Measurements from ENCODE around the gene MGAT4B. TPM values are rescaled to one million over a fixed set of nuclear protein-coding genes. Genes with fewer than 3 reads are reported as not detected.

MGAT4B gene
- total RNA-seq, 3 donors from 2014 or later (not counting 1 experiment from before 2014, with no cell fraction given), result 143 to 159 (median 144) TPM

DNA sequence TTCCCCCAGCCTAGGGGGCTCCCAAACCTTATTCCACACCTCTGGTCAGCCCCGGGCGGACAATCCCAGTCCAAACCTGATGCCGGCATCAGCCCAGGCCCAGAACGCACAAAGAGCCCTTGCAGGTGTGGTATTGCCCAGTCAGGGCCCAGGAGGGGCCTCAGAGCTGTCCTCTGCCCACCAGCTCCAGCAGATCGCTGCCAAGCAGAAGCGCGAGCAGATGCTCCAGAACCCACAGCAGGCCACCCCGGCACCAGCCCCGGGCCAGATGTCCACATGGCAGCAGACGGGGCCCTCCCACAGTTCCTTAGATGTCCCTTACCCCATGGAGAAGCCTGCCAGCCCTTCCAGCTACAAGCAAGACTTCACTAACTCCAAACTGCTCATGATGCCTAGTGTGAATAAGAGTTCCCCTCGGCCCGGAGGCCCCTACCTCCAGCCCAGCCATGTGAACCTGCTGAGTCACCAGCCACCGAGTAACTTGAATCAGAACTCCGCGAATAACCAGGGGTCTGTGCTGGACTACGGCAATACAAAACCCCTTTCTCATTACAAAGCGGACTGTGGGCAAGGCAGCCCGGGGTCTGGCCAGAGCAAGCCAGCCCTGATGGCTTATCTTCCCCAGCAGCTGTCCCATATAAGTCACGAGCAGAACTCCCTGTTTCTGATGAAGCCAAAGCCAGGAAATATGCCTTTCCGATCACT, 40.5 kb downstream of the MGAT4B start:
- Histone ChIP-seq H3K4me3 (ENCODE audit: low read length) (no peak overlapping the region), H3K27me3 (ENCODE audit: control insufficient read depth, insufficient read depth, low read length) (no peaks in the 10 kb centered on the region), H3K4me1 (ENCODE audit: control insufficient read depth, insufficient read depth, low read length) (peaks cover 18% of the 10 kb centered on the region), H3K27ac (ENCODE audit: low read length) (no peak overlapping the region), H3K9me3 (ENCODE audit: control insufficient read depth, insufficient read depth, low read length) (no peaks in the 10 kb centered on the region), H3K36me3 (ENCODE audit: control insufficient read depth, insufficient read depth, low read length) (peaks cover 57% of the 10 kb centered on the region)
- Mint-ChIP-seq H3K36me3 (no peaks in the 10 kb centered on the region), H3K27ac (no peak overlapping the region), H3K4me3 (no peak overlapping the region), H3K9me3 (no peaks in the 10 kb centered on the region), H3K27me3 (ENCODE audit: low read depth in 2 of 2) (no peaks in the 10 kb centered on the region), H3K4me1 (peaks cover 29 to 36% of the 10 kb centered on the region in 2 donors)
- 72% methylated on average over 20 of the region's 20 CpGs for whole genome bisulfite sequencing (ENCODE audit: insufficient coverage)
- no peak for ATAC-seq
- TF ChIP-seq, protein P1, sequence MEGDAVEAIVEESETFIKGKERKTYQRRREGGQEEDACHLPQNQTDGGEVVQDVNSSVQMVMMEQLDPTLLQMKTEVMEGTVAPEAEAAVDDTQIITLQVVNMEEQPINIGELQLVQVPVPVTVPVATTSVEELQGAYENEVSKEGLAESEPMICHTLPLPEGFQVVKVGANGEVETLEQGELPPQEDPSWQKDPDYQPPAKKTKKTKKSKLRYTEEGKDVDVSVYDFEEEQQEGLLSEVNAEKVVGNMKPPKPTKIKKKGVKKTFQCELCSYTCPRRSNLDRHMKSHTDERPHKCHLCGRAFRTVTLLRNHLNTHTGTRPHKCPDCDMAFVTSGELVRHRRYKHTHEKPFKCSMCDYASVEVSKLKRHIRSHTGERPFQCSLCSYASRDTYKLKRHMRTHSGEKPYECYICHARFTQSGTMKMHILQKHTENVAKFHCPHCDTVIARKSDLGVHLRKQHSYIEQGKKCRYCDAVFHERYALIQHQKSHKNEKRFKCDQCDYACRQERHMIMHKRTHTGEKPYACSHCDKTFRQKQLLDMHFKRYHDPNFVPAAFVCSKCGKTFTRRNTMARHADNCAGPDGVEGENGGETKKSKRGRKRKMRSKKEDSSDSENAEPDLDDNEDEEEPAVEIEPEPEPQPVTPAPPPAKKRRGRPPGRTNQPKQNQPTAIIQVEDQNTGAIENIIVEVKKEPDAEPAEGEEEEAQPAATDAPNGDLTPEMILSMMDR (IDR thresholded peaks at IDR 0.05), result no peak
- intact Hi-C loops (cut with micrococcal nuclease), result no loop called here
- DNase-seq, result no peak

DNA sequence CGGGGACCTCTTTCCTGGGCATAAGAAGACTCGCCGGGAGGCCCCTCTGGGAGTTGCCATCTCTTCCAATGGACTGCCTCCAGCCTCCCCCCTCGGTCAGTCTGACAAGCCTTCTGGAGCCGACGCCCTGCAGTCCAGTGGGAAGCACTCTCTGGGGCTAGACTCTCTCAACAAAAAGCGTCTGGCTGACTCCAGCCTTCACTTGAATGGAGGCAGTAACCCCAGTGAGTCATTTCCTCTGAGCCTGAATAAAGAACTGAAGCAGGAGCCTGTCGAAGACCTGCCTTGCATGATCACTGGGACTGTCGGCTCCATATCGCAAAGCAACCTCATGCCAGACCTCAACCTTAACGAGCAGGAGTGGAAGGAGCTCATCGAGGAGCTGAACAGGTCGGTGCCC, 41.3 kb downstream of the MGAT4B start:
- Mint-ChIP-seq H3K36me3 (no peaks in the 10 kb centered on the region), H3K9me3 (no peaks in the 10 kb centered on the region), H3K4me3 (no peak overlapping the region), H3K4me1 (peaks cover 33 to 40% of the 10 kb centered on the region in 2 donors), H3K27ac (no peak overlapping the region), H3K27me3 (ENCODE audit: low read depth in 2 of 2) (no peaks in the 10 kb centered on the region)
- DNase-seq, result no peak
- Histone ChIP-seq H3K4me1 (ENCODE audit: control insufficient read depth, insufficient read depth, low read length) (peaks cover 21% of the 10 kb centered on the region), H3K27ac (ENCODE audit: low read length) (no peak overlapping the region), H3K36me3 (ENCODE audit: control insufficient read depth, insufficient read depth, low read length) (peaks cover 49% of the 10 kb centered on the region), H3K9me3 (ENCODE audit: control insufficient read depth, insufficient read depth, low read length) (no peaks in the 10 kb centered on the region), H3K27me3 (ENCODE audit: control insufficient read depth, insufficient read depth, low read length) (no peaks in the 10 kb centered on the region), H3K4me3 (ENCODE audit: low read length) (no peak overlapping the region)
- ATAC-seq, result no peak
- WGBS (ENCODE audit: insufficient coverage), result 87% methylated on average over 13 of the region's 13 CpGs
- intact Hi-C loops (cut with micrococcal nuclease), result no loop called here
- TF ChIP-seq, protein P1 (IDR thresholded peaks at IDR 0.05), result no peak

DNA sequence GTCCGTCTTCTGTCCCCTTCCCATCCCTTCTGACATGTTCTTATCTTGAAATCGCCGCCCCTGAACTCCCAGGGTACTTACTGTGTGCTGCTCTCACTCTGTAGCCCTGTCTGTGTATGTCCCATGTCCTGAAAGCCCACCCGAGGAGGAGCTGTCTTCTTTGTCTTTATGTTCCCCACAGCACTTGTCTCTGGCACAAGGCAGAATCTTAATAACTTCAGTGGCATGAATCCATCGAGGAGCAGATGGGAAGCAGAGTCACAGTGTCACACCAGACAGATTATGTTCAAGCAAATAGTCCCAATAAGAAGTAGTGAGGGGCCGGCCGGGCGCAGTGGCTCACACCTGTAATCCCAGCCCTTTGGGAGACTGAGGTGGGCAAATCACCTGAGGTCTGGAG, 42.6 kb downstream of the MGAT4B start:
- WGBS (ENCODE audit: insufficient coverage), result 82% methylated on average over 8 of the region's 8 CpGs
- Mint-ChIP-seq H3K4me1 (peaks cover 43 to 53% of the 10 kb centered on the region in 2 donors), H3K27me3 (ENCODE audit: low read depth in 2 of 2) (no peaks in the 10 kb centered on the region), H3K9me3 (no peaks in the 10 kb centered on the region), H3K36me3 (no peaks in the 10 kb centered on the region), H3K27ac (no peak overlapping the region), H3K4me3 (no peak overlapping the region)
- Histone ChIP-seq H3K27ac (ENCODE audit: low read length) (no peak overlapping the region), H3K9me3 (ENCODE audit: control insufficient read depth, insufficient read depth, low read length) (no peaks in the 10 kb centered on the region), H3K4me1 (ENCODE audit: control insufficient read depth, insufficient read depth, low read length) (peaks cover 28% of the 10 kb centered on the region), H3K36me3 (ENCODE audit: control insufficient read depth, insufficient read depth, low read length) (peaks cover 37% of the 10 kb centered on the region), H3K4me3 (ENCODE audit: low read length) (no peak overlapping the region), H3K27me3 (ENCODE audit: control insufficient read depth, insufficient read depth, low read length) (no peaks in the 10 kb centered on the region)
- intact Hi-C loops (cut with micrococcal nuclease), result no loop called here
- TF ChIP-seq, protein P1 (IDR thresholded peaks at IDR 0.05), result no peak
- no peak for ATAC-seq
- no peak for DNase-seq

Data from natural killer cell (primary cell).